ENCODE measurements around the gene CHL1. TPM values are rescaled to one million over a fixed set of nuclear protein-coding genes. Genes with fewer than 3 reads are reported as not detected.

The CHL1 gene
- total and polyA plus RNA-seq, 3 donors from 2014 or later, result 9.0 to 15.4 (median 9.1) TPM

DNA sequence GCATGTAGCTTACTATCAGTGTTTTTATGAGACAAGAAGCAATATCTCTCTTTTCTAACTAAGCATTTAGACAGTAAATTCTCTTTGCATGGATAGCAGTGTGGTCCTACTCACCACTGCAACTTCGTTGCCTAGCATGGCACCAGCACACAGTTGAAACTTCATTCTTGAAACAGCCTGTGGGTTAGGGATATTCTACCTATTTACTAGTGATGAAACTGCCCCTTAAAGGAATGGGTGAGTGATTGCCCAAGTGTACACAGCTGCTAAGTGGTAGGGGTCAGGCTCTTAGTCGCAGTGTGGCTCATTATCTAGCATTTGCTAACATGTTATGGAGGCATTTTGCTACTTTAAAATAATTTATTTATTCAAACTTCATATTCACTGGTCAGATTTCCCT, 78.4 kb downstream of the CHL1 start:
- TF ChIP-seq POLR2A (IDR thresholded peaks at IDR 0.05) (no peak), CTCF (IDR thresholded peaks at IDR 0.05) (no peak)
- DNase-seq, result no peak
- Histone ChIP-seq H3K27ac (no peak overlapping the region), H3K4me1 (no peaks in the 10 kb centered on the region), H3K4me3 (no peak overlapping the region), H3K27me3 (no peaks in the 10 kb centered on the region), H3K36me3 (ENCODE audit: low read depth, missing control alignments) (no peaks in the 10 kb centered on the region), H3K9me3 (no peaks in the 10 kb centered on the region)
- intact Hi-C loops (cut with DNase I; ENCODE audit: low total_unique reads), result no loop called here
- WGBS, 2 donors, result 61 to 84% methylated on average over 2 of the region's 2 CpGs

DNA sequence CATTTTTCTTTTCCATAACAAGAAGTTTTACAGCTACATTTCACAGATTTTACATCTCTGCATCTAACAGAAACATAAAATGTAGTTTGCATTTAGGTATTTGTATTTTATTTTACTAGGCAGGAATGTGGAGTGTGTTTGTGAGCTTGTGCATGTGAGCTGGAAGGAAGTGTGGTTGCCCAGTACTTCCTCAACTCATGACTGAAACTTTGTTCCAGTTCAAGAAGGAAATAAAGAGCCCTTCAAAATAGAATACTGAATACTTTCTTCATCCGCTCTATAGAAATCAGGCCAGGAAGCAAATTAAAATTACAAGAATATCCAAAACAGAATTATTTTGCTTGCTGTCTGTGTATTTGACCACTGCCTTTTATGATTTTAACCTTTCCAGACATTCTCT, 81.3 kb downstream of the CHL1 start:
- TF ChIP-seq POLR2A (IDR thresholded peaks at IDR 0.05) (no peak), CTCF (IDR thresholded peaks at IDR 0.05) (no peak)
- H3K36me3 ChIP-seq (ENCODE audit: low read depth, missing control alignments), result no peaks in the 10 kb centered on the region
- no peaks in the 10 kb centered on the region for H3K4me1 ChIP-seq
- no peak for DNase-seq
- no peaks in the 10 kb centered on the region for H3K9me3 ChIP-seq
- no peak overlapping the region for H3K4me3 ChIP-seq
- H3K27ac ChIP-seq, result no peak overlapping the region
- 80% methylated on average over 1 of the region's 1 CpG for WGBS, 2 donors
- intact Hi-C loops (cut with DNase I; ENCODE audit: low total_unique reads), result no loop called here
- no peaks in the 10 kb centered on the region for H3K27me3 ChIP-seq

DNA sequence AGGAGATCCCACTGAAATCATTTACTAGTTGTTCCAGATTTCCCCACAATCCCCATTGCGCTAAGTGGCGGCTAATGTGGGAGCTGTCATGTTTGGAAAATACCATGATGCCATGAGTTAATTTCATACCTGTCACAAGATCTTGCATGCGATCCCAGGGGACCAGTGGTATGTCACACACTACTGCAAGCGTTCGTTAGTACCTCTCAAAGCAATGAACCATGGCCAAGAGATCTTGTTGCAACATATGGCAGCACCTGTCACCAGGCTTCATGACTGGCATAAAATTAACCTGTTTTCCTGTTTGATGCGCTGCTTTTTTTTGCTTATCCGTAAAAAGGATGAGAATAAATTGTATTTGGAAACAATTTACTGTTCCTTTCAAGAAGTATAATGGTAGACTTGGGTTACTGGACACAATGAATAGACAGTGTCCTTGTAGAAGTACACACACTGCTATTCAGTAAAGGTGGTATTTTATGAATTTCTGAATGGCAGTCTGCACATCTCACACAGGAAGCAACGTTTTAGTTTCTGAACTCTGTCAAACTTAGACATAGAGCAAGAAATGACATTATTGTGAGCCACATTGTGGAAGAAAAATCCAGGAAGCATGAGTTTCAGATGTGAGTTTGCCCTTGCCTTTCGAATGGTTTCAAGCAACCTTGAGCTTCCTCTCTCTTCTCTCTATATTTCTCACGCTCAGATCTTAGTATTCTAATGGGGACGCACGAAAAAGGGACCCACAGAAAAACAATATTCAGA, 81.9 kb downstream of the CHL1 start:
- Histone ChIP-seq H3K4me3 (no peak overlapping the region), H3K27me3 (no peaks in the 10 kb centered on the region), H3K27ac (no peak overlapping the region), H3K36me3 (ENCODE audit: low read depth, missing control alignments) (no peaks in the 10 kb centered on the region), H3K9me3 (no peaks in the 10 kb centered on the region), H3K4me1 (no peaks in the 10 kb centered on the region)
- intact Hi-C loops (cut with DNase I; ENCODE audit: low total_unique reads), result no loop called here
- TF ChIP-seq CTCF (IDR thresholded peaks at IDR 0.05) (no peak), POLR2A (IDR thresholded peaks at IDR 0.05) (no peak)
- 79 to 81% methylated on average over 12 of the region's 12 CpGs for WGBS, 2 donors
- DNase-seq, result no peak

DNA sequence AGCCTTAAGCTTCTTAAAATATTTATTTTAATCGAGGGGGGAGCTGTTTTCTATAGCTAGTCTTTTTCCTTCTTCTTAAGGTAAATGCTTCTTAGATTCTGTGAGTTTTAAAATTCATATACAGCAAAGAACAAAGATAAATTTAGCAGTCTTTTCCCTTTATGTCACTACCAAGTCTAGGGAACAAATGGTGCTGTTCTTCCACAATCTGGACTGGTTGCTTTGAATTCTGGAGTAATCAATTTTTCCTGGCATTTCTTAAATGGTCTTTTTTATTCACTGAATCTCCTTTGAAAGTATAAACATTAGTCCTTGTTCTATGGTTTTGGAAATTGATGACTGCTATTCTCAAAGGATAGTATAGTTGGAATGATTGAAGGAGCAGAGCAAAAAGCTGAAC, 82.8 kb downstream of the CHL1 start:
- H3K27ac ChIP-seq, result no peak overlapping the region
- 50 to 70% methylated on average over 1 of the region's 1 CpG for WGBS, 2 donors
- no peak for DNase-seq

More for the DNA sequence above, 82.8 kb downstream of the CHL1 start:
- H3K36me3 ChIP-seq (ENCODE audit: low read depth, missing control alignments), result no peaks in the 10 kb centered on the region
- no peak overlapping the region for H3K4me3 ChIP-seq
- no peaks in the 10 kb centered on the region for H3K4me1 ChIP-seq
- intact Hi-C loops (cut with DNase I; ENCODE audit: low total_unique reads), result no loop called here
- no peak for TF ChIP-seq POLR2A (IDR thresholded peaks at IDR 0.05)
- no peak for TF ChIP-seq CTCF (IDR thresholded peaks at IDR 0.05)
- no peaks in the 10 kb centered on the region for H3K27me3 ChIP-seq
- H3K9me3 ChIP-seq, result no peaks in the 10 kb centered on the region
